Neural cell (in vitro differentiated cells): ENCODE measurements around the gene DNAJC5G. TPM values are rescaled to one million over a fixed set of nuclear protein-coding genes. Genes with fewer than 3 reads are reported as not detected.

ENCODE experiments used
- H2AFZ ChIP-seq: fragments of 200-600, 300-800 bp; sonication (generic), shearing (Covaris generic); 2 replicates; pipeline ENCODE4 v1.6.0; 2014; ENCODE audit warnings: low read depth, mild to moderate bottlenecking, antibody characterized with exemption, low read length, moderate library complexity
- H3F3A ChIP-seq: fragments of 200-600 bp; shearing (Covaris generic); 2 replicates; pipeline ENCODE4 v1.6.1; 2016; ENCODE audit warnings: mild to moderate bottlenecking, moderate library complexity, mixed read lengths, antibody characterized with exemption, low read length; ENCODE audit not compliant: insufficient read depth, poor library complexity, severe bottlenecking
- H3K27ac ChIP-seq: fragments of 200-600, 300-800 bp; sonication (generic), shearing (Covaris generic); 2 replicates; pipeline ENCODE4 v1.5.1; 2014; ENCODE audit warnings: mild to moderate bottlenecking, low read length, moderate library complexity
- H3K27me3 ChIP-seq: fragments of 300-800, 200-600 bp; sonication (generic), shearing (Covaris generic); 2 replicates; pipeline ENCODE4 v1.6.0; 2014; ENCODE audit warnings: mild to moderate bottlenecking, low read depth, low read length, moderate library complexity; ENCODE audit not compliant: insufficient read depth
- H3K36me3 ChIP-seq: fragments of 300-800, 200-600 bp; sonication (generic), shearing (Covaris generic); 2 replicates; pipeline ENCODE4 v1.5.1; 2014; ENCODE audit warnings: mild to moderate bottlenecking, antibody characterized with exemption, low read length, moderate library complexity; ENCODE audit not compliant: insufficient read depth
- H3K4me2 ChIP-seq: fragments of 300-800, 200-600 bp; sonication (generic), shearing (Covaris generic); 2 replicates; pipeline ENCODE4 v1.6.0; 2014; ENCODE audit warnings: mild to moderate bottlenecking, low read length
- H3K4me3 ChIP-seq: fragments of 300-800, 200-600 bp; sonication (generic), shearing (Covaris generic); 2 replicates; pipeline ENCODE4 v1.5.1; 2014; ENCODE audit warnings: mild to moderate bottlenecking, low read length, moderate library complexity
- H3K79me2 ChIP-seq: fragments of 200-600 bp; shearing (Covaris generic); replicated peaks from 2 replicates; pipeline ENCODE4 v1.6.0; 2014; ENCODE audit warnings: mild to moderate bottlenecking, low read length, moderate library complexity; ENCODE audit not compliant: insufficient read depth
- H3K9ac ChIP-seq: fragments of 300-800, 200-600 bp; sonication (generic), shearing (Covaris generic); 2 replicates; pipeline ENCODE4 v1.6.1; 2016; ENCODE audit warnings: mild to moderate bottlenecking, low read length, mixed read lengths
- H3K9me2 ChIP-seq: fragments of 200-600 bp; shearing (Covaris generic); 2 replicates; pipeline ENCODE4 v1.6.1; 2016; ENCODE audit warnings: mild to moderate bottlenecking, low read length, mixed read lengths; ENCODE audit not compliant: insufficient read depth
- H3K9me3 ChIP-seq: fragments of 200-600, 300-800 bp; sonication (generic), shearing (Covaris generic); 2 replicates; pipeline ENCODE4 v1.6.1; 2016; ENCODE audit warnings: mild to moderate bottlenecking, mixed run types, low read length, moderate library complexity, mixed read lengths
- H4K20me1 ChIP-seq: fragments of 200-600 bp; shearing (Covaris generic); 2 replicates; pipeline ENCODE4 v1.6.1; 2016; ENCODE audit warnings: mild to moderate bottlenecking, mixed run types; ENCODE audit not compliant: insufficient read depth
- CTCF ChIP-seq: fragments of 450-650 bp; IDR thresholded peaks from 2 replicates; pipeline ENCODE4 v1.5.1; 2014; ENCODE audit warnings: antibody characterized with exemption, mild to moderate bottlenecking, moderate library complexity; ENCODE audit not compliant: poor library complexity, severe bottlenecking
- EP300 ChIP-seq: fragments of 450-650 bp; conservative IDR thresholded peaks from 2 replicates; pipeline ENCODE4 v1.6.1; 2014; ENCODE audit warnings: antibody characterized with exemption, mild to moderate bottlenecking, moderate library complexity; ENCODE audit not compliant: poor library complexity, severe bottlenecking
- EZH2 ChIP-seq: fragments of 200-600, 300-800 bp; shearing (Covaris generic), sonication (generic); IDR thresholded peaks from 2 replicates; pipeline ENCODE4 v1.6.1; 2014; ENCODE audit warnings: antibody characterized with exemption, low read length, borderline replicate concordance, mild to moderate bottlenecking; ENCODE audit not compliant: insufficient read depth, poor library complexity, severe bottlenecking
- MXI1 ChIP-seq: fragments of 450-650 bp; conservative IDR thresholded peaks from 2 replicates; pipeline ENCODE4 v1.6.1; 2014; ENCODE audit warnings: antibody characterized with exemption, mild to moderate bottlenecking; ENCODE audit not compliant: poor library complexity, severe bottlenecking
- POLR2AphosphoS5 ChIP-seq: IDR thresholded peaks from 2 replicates; pipeline ENCODE4 v1.6.1; 2012
- RAD21 ChIP-seq: fragments of 450-650 bp; conservative IDR thresholded peaks from 2 replicates; pipeline ENCODE4 v1.6.1; 2014; ENCODE audit warnings: antibody characterized with exemption, mild to moderate bottlenecking, moderate library complexity
- REST ChIP-seq: IDR thresholded peaks from 2 replicates; pipeline ENCODE4 v1.6.1; 2012; ENCODE audit warnings: borderline replicate concordance
- SMC3 ChIP-seq: fragments of 450-650 bp; conservative IDR thresholded peaks from 2 replicates; pipeline ENCODE4 v1.6.1; 2014; ENCODE audit warnings: antibody characterized with exemption, mild to moderate bottlenecking, moderate library complexity; ENCODE audit not compliant: poor library complexity
- TAF1 ChIP-seq: IDR thresholded peaks from 2 replicates; pipeline ENCODE4 v1.6.1; 2012; ENCODE audit warnings: low read depth
- polyA plus RNA-seq: library from polyadenylated mRNA; depleted of rRNA; stranded (reverse); fragments of >200 nt; gene quantifications from 2 replicates; pipeline ENCODE4 v1.2.3, GENCODE V29; 2014

DNAJC5G gene
- polyA plus RNA-seq, 1 donor from 2014 or later: not detected

GRCh38 chr2:27294928-27295327 lies 19.7 kb downstream of the DNAJC5G start:
- no peaks in the 10 kb centered on the region for H3F3A ChIP-seq
- H3K9me3 ChIP-seq: no peaks in the 10 kb centered on the region
- no peak overlapping the region for H3K4me3 ChIP-seq
- peaks cover 5% of the 10 kb centered on the region for H3K27me3 ChIP-seq
- no peak overlapping the region for H3K4me2 ChIP-seq
- no peak overlapping the region for H3K9ac ChIP-seq
- no peaks in the 10 kb centered on the region for H3K79me2 ChIP-seq
- H3K9me2 ChIP-seq: no peaks in the 10 kb centered on the region
- H2AFZ ChIP-seq: no peak overlapping the region
- no peaks in the 10 kb centered on the region for H4K20me1 ChIP-seq
- no peak for TF ChIP-seq POLR2AphosphoS5
- TF ChIP-seq CTCF: no peak
- no peak for TF ChIP-seq RAD21
- TF ChIP-seq SMC3: no peak
- no peak for TF ChIP-seq EP300
- TF ChIP-seq MXI1: no peak
- TF ChIP-seq REST: no peak
- TF ChIP-seq TAF1: no peak
- no peak for TF ChIP-seq EZH2
- no peak overlapping the region for H3K27ac ChIP-seq
- no peaks in the 10 kb centered on the region for H3K36me3 ChIP-seq

GRCh38 chr2:27296481-27296880 lies 21.2 kb downstream of the DNAJC5G start:
- Histone ChIP-seq H3K4me2 (no peak overlapping the region), H3K9me2 (no peaks in the 10 kb centered on the region), H3K4me3 (no peak overlapping the region), H3K27ac (no peak overlapping the region), H3F3A (no peaks in the 10 kb centered on the region), H3K36me3 (no peaks in the 10 kb centered on the region), H2AFZ (no peak overlapping the region), H3K9me3 (no peaks in the 10 kb centered on the region), H3K9ac (no peak overlapping the region), H3K27me3 (peaks cover 4% of the 10 kb centered on the region), H3K79me2 (no peaks in the 10 kb centered on the region), H4K20me1 (no peaks in the 10 kb centered on the region)
- TF ChIP-seq EP300 (no peak), RAD21 (no peak), CTCF (no peak), SMC3 (no peak)
